HEK293 (cell line): Measurements from ENCODE around the gene USP36.

ENCODE experiments used
- OSR2 ChIP-seq: fragments of 450-650 bp; formaldehyde crosslinking; IDR thresholded peaks from 2 replicates; pipeline ENCODE4 v1.5.1; 2016; ENCODE audit warnings: missing biosample characterization, missing genetic modification characterization
- SP2 ChIP-seq: fragments of 450-650 bp; formaldehyde crosslinking; IDR thresholded peaks from 2 replicates; pipeline ENCODE4 v1.5.1; 2016; ENCODE audit warnings: missing biosample characterization, missing genetic modification characterization
- ZNF747 ChIP-seq: fragments of 450-650 bp; formaldehyde crosslinking; IDR thresholded peaks from 2 replicates; pipeline ENCODE4 v1.5.1; 2016; ENCODE audit warnings: missing biosample characterization, missing genetic modification characterization
- TF ChIP-seq, protein P1 (sequence below): fragments of 450-650 bp; formaldehyde crosslinking; IDR thresholded peaks from 2 replicates; pipeline ENCODE4 v1.5.1; 2016; ENCODE audit warnings: missing biosample characterization, missing genetic modification characterization
- TF ChIP-seq, protein P2 (sequence below): fragments of 450-650 bp; formaldehyde crosslinking; IDR thresholded peaks from 2 replicates; pipeline ENCODE4 v1.5.1; 2016; ENCODE audit warnings: missing biosample characterization, missing genetic modification characterization

DNA sequence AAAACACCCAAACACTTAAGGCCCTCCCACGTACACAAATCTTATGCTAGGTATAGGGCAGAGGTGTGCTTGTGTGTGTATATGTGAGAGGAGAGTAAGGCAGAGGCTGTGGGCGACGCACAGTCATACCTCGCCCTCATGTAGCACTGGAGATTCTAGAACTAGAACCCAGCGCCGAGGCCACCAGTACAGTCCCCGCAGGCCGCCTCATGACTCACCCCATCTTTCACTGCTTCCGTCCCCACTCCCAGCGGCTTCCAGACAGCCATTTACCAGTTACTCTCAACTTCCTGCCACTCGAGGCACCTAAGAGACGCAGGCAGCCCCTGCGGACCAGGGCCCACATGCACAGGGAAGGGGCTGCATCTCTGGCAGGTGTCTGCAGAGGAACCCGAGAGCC lies 35.3 kb downstream of the USP36 start:
- TF ChIP-seq, protein P1, sequence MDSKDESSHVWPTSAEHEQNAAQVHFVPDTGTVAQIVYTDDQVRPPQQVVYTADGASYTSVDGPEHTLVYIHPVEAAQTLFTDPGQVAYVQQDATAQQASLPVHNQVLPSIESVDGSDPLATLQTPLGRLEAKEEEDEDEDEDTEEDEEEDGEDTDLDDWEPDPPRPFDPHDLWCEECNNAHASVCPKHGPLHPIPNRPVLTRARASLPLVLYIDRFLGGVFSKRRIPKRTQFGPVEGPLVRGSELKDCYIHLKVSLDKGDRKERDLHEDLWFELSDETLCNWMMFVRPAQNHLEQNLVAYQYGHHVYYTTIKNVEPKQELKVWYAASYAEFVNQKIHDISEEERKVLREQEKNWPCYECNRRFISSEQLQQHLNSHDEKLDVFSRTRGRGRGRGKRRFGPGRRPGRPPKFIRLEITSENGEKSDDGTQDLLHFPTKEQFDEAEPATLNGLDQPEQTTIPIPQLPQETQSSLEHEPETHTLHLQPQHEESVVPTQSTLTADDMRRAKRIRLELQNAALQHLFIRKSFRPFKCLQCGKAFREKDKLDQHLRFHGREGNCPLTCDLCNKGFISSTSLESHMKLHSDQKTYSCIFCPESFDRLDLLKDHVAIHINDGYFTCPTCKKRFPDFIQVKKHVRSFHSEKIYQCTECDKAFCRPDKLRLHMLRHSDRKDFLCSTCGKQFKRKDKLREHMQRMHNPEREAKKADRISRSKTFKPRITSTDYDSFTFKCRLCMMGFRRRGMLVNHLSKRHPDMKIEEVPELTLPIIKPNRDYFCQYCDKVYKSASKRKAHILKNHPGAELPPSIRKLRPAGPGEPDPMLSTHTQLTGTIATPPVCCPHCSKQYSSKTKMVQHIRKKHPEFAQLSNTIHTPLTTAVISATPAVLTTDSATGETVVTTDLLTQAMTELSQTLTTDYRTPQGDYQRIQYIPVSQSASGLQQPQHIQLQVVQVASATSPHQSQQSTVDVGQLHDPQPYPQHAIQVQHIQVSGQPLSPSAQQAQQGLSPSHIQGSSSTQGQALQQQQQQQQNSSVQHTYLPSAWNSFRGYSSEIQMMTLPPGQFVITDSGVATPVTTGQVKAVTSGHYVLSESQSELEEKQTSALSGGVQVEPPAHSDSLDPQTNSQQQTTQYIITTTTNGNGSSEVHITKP (tag by site-specific recombination), result no peak
- TF ChIP-seq, protein P2, sequence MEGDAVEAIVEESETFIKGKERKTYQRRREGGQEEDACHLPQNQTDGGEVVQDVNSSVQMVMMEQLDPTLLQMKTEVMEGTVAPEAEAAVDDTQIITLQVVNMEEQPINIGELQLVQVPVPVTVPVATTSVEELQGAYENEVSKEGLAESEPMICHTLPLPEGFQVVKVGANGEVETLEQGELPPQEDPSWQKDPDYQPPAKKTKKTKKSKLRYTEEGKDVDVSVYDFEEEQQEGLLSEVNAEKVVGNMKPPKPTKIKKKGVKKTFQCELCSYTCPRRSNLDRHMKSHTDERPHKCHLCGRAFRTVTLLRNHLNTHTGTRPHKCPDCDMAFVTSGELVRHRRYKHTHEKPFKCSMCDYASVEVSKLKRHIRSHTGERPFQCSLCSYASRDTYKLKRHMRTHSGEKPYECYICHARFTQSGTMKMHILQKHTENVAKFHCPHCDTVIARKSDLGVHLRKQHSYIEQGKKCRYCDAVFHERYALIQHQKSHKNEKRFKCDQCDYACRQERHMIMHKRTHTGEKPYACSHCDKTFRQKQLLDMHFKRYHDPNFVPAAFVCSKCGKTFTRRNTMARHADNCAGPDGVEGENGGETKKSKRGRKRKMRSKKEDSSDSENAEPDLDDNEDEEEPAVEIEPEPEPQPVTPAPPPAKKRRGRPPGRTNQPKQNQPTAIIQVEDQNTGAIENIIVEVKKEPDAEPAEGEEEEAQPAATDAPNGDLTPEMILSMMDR, result no peak
- TF ChIP-seq OSR2 (tag by site-specific recombination) (no peak), SP2 (no peak), ZNF747 (tag by site-specific recombination) (no peak)
